PFSK-1 (cell line): ENCODE data around the gene BCCIP. TPM values are rescaled to one million over a fixed set of nuclear protein-coding genes. Genes with fewer than 3 reads are reported as not detected.
A peak's percentile ranks its signal among the peaks of the same experiment; 100 is the strongest.

ENCODE experiments used
- FOXP2 ChIP-seq: optimal IDR thresholded peaks from 2 replicates; pipeline ENCODE3; 2011; ENCODE audit warnings: borderline replicate concordance, control low read depth, inconsistent platforms; ENCODE audit not compliant: insufficient read depth; ENCODE audit errors: extremely low read length, extremely low read depth
- POLR2AphosphoS5 ChIP-seq: IDR thresholded peaks from 2 replicates; pipeline ENCODE4 v1.6.1; 2012; ENCODE audit warnings: low read depth, mild to moderate bottlenecking, control low read depth, low read length, moderate library complexity
- SIN3A ChIP-seq: IDR thresholded peaks from 2 replicates; pipeline ENCODE4 v1.6.1; 2012; ENCODE audit warnings: mild to moderate bottlenecking, low read length, moderate library complexity, borderline replicate concordance; ENCODE audit not compliant: insufficient read depth
- TAF1 ChIP-seq: IDR thresholded peaks from 2 replicates; pipeline ENCODE4 v1.6.1; 2012; ENCODE audit warnings: low read length, control low read depth, borderline replicate concordance; ENCODE audit not compliant: insufficient read depth
- polyA plus RNA-seq: library from polyadenylated mRNA; unstranded; fragments of >200 nt; gene quantifications from one replicate; pipeline ENCODE4 v1.2.1, GENCODE V29; 2012; ENCODE audit warnings: low read depth, missing spikeins; ENCODE audit not compliant: insufficient read length
- TF ChIP-seq, protein P1 (sequence below), 2 experiments: IDR thresholded peaks; 2 replicates each; pipeline versions ENCODE4 v1.6.1 to v1.8.0; 2011 to 2012; ENCODE audit warnings: low read depth in 2 of 2, low read length in 2 of 2, control low read depth in 1 of 2, inconsistent platforms in 1 of 2, mild to moderate bottlenecking in 1 of 2, moderate library complexity in 1 of 2; ENCODE audit not compliant: insufficient read depth in 1 of 2

The BCCIP gene
- 39.4 TPM for polyA plus RNA-seq

DNA sequence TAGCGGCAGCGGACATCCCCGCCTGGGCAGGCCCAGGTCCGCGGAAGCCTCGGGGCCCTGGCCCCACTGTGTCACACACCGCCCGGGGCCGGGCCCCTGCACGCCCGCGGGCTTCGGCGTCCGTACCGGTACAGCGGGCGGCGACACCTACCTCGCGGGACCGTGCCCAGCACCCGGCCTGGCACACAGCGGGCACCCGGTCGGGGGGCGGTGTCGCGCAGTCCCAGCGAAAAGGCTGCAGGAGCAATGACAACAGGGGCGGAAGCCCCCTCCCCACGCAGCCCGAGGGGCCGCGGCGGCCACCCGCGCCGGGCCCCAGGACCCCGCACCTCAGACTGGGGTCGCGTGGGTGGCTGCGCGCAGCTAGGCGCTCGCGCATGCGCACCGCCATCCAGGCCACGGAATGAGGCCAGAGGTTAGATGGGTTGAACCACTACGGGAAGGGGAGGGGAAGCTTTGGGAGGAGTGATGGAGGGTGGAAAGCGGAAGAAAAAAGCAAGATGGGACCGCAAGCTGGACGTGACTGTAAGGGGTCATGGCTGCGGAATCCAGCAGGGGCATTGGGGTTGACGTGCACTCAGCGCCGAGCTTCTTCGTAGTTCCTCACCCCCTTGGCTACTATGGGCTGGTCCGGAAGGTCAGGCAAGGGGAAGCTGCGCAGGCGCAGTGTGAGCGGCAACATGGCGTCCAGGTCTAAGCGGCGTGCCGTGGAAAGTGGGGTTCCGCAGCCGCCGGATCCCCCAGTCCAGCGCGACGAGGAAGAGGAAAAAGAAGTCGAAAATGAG lies at the start of gene BCCIP, which contains the start of gene UROS:
Gene BCCIP, plus strand, starts transcription at position 669 of the 785 bp plus-strand sequence. Its CDS starts 12 bp downstream, at position 681.
Gene UROS, minus strand, starts transcription at position 381 of the 785 bp plus-strand sequence. CDS start 6,759 bp downstream, outside the sequence.
- TF ChIP-seq TAF1 (peak; percentile 83; the same call in 1 of the 2 replicates), FOXP2 (no peak), SIN3A (0 out of 2 replicates have a peak, but pooled peaks have one; percentile 56), POLR2AphosphoS5 (peak; percentile 66)
- TF ChIP-seq, protein P1, sequence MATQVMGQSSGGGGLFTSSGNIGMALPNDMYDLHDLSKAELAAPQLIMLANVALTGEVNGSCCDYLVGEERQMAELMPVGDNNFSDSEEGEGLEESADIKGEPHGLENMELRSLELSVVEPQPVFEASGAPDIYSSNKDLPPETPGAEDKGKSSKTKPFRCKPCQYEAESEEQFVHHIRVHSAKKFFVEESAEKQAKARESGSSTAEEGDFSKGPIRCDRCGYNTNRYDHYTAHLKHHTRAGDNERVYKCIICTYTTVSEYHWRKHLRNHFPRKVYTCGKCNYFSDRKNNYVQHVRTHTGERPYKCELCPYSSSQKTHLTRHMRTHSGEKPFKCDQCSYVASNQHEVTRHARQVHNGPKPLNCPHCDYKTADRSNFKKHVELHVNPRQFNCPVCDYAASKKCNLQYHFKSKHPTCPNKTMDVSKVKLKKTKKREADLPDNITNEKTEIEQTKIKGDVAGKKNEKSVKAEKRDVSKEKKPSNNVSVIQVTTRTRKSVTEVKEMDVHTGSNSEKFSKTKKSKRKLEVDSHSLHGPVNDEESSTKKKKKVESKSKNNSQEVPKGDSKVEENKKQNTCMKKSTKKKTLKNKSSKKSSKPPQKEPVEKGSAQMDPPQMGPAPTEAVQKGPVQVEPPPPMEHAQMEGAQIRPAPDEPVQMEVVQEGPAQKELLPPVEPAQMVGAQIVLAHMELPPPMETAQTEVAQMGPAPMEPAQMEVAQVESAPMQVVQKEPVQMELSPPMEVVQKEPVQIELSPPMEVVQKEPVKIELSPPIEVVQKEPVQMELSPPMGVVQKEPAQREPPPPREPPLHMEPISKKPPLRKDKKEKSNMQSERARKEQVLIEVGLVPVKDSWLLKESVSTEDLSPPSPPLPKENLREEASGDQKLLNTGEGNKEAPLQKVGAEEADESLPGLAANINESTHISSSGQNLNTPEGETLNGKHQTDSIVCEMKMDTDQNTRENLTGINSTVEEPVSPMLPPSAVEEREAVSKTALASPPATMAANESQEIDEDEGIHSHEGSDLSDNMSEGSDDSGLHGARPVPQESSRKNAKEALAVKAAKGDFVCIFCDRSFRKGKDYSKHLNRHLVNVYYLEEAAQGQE (IDR thresholded peaks at IDR 0.05; ENCODE audit: insufficient read depth in 1 of 2, low read depth in 2 of 2, low read length in 2 of 2), result peak in 1 of 2 experiments; percentile 14; a peak in 1 of 4 replicates

DNA sequence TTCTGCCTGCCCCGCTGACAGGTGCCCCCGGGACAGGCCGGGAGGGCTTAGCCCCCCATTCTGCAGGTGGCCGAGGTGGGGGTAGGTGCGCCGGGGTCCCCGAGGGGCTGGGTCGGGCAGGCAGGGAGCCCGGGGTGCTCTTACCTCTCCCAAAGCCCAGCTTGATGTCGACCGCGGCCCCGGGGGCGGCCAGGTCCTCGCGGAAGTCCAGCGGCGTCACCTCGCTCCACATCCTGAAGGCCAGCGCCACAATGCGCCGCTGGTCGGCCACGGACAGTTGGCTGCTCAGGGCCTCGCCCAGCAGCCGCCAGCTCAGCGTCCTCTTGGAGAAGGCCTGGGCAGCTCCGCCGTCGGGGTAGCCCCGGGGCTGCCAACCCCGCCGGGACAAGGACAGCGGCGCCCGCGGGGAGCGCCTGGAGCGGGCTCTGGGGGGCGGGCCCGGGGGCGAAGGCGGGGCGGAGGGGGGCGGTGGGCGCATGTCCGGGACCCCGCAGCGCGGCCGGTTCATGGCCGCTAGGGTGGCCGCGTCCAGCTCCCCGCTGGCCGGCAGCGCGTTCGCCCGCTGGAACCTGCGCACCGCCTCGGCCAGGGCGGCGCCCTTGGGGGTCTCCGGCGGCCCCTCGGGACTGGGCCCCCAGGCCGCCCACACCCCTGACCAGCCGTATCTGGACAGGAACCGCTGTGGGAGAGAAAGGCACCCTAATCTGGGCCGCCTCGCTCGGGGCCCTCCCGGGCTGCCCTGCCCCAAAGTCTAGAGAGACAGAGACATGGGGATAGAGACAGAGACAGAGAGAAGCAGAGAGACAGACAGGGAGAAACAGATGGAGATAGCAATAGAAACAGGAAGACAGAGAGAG lies 49.4 kb upstream of the BCCIP start:
- TF ChIP-seq POLR2AphosphoS5 (no peak), TAF1 (no peak), SIN3A (no peak), FOXP2 (no peak)
- TF ChIP-seq, protein P1 (IDR thresholded peaks at IDR 0.05; ENCODE audit: insufficient read depth in 1 of 2, low read depth in 2 of 2, low read length in 2 of 2), result no peak

DNA sequence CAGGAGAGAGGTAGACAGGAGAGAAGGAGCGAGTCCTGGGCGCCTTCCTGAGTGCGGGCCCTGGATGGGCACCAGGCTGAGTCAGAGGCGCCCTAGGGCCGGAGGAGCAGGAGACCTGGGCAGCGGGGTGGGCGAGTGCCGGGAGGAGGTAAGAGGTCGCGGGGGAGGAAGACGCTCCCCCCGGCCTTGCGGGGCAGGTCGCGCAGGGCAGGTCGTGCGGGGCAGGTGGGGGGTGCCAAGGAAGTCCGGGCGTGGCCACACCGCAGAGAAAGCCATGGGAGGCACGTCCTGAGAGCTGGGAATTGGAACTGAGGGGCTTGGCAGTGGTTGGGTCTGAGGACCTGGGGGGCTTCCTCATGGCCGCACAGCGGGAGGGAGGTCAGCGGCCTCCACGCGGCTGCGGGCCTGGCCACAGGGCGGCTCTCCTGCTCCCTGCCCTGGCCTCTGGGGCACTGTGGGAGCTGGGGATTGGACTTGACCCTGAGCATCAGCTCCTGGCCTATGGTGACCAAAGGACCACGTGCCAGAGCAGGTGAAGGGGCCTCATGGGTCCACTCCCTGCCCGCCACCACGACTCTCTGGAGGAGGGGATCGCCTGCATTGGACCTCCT lies 48.7 kb upstream of the BCCIP start:
- TF ChIP-seq, protein P1 (IDR thresholded peaks at IDR 0.05; ENCODE audit: insufficient read depth in 1 of 2, low read depth in 2 of 2, low read length in 2 of 2), result no peak
- TF ChIP-seq SIN3A (no peak), POLR2AphosphoS5 (no peak), FOXP2 (no peak), TAF1 (no peak)

DNA sequence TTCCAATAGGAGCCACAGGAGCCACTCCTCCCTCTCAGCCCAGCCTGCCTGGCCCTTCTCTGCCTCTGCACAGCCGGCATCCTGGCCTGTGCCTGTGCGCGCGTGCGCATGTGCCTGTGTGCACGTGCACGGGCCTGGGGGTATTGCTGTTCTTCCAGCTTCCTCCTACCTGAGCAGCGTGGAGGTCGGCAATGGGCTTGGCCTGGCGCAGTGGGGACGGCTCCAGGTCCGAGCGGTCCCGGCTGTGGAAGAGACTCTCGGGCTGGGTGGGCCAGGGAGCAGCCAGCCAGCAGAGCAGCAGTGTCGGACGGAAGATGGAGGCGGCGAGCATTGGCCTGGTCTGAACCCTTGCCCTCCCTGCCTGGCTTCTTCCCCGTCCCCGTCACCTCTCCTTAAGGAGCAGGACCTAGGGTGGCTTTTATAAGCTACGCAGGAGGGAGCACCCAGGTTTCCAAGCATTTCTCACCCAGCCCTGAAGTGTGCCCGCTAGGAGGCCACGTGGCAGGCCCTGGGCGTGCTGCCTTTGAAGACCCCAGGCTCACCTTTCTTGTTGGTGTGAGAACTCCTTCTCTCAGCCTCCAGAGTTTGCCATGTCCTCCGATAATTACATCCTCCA lies 47.7 kb upstream of the BCCIP start, which contains the start of gene MMP21:
Gene MMP21, minus strand, starts transcription at position 331 of the 616 bp plus-strand sequence. Its CDS starts 0 bp downstream, at position 331.
- TF ChIP-seq SIN3A (no peak), TAF1 (no peak), POLR2AphosphoS5 (no peak), FOXP2 (no peak)
- TF ChIP-seq, protein P1 (IDR thresholded peaks at IDR 0.05; ENCODE audit: insufficient read depth in 1 of 2, low read depth in 2 of 2, low read length in 2 of 2), result no peak
